ENCODE data around the gene MEIOB. TPM values are rescaled to one million over a fixed set of nuclear protein-coding genes. Genes with fewer than 3 reads are reported as not detected.

The MEIOB gene
- total and polyA plus RNA-seq, 4 donors, result 0.21 to 0.28 TPM; not detected in 2

- H3K9ac ChIP-seq (ENCODE audit: insufficient read depth in 1 of 2, low read length in 2 of 2), result no peak overlapping the region
- no peaks in the 10 kb centered on the region for H3K27me3 ChIP-seq (ENCODE audit: control insufficient read depth in 3 of 3, insufficient read depth in 3 of 3, low read length in 2 of 3)
- DNase-seq (no peak), ATAC-seq (ENCODE audit: insufficient read depth, low FRiP score) (no peak)
- 76 to 83% methylated on average over 9 of the region's 9 CpGs for WGBS, 2 donors
- TF ChIP-seq, protein P1, sequence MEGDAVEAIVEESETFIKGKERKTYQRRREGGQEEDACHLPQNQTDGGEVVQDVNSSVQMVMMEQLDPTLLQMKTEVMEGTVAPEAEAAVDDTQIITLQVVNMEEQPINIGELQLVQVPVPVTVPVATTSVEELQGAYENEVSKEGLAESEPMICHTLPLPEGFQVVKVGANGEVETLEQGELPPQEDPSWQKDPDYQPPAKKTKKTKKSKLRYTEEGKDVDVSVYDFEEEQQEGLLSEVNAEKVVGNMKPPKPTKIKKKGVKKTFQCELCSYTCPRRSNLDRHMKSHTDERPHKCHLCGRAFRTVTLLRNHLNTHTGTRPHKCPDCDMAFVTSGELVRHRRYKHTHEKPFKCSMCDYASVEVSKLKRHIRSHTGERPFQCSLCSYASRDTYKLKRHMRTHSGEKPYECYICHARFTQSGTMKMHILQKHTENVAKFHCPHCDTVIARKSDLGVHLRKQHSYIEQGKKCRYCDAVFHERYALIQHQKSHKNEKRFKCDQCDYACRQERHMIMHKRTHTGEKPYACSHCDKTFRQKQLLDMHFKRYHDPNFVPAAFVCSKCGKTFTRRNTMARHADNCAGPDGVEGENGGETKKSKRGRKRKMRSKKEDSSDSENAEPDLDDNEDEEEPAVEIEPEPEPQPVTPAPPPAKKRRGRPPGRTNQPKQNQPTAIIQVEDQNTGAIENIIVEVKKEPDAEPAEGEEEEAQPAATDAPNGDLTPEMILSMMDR (IDR thresholded peaks at IDR 0.05; ENCODE audit: control extremely low read depth, extremely low read depth), result no peak
- peaks cover 0 to 4% (median 0%) of the 10 kb centered on the region in 4 donors for H3K36me3 ChIP-seq (ENCODE audit: control insufficient read depth in 4 of 4, insufficient read depth in 4 of 4, low read length in 4 of 4)
- no peak overlapping the region for H3K27ac ChIP-seq (ENCODE audit: low read depth in 1 of 2, low read length in 1 of 2)
- H3K4me3 ChIP-seq, result no peak overlapping the region
- no peaks in the 10 kb centered on the region for H3K9me3 ChIP-seq (ENCODE audit: control insufficient read depth in 4 of 4, insufficient read depth in 3 of 4, low read length in 3 of 4)
- H3K4me1 ChIP-seq (ENCODE audit: control insufficient read depth in 5 of 5, insufficient read depth in 5 of 5, low read length in 5 of 5), result no peaks in the 10 kb centered on the region
These were observed 32.4 kb downstream of the MEIOB start for GRCh38 chr16:1839554-1839953.

GRCh38 chr16:1834096-1834495 is 37.9 kb downstream of the MEIOB start:
- TF ChIP-seq, protein P1 (IDR thresholded peaks at IDR 0.05; ENCODE audit: control extremely low read depth, extremely low read depth), result no peak
- Histone ChIP-seq H3K27me3 (ENCODE audit: control insufficient read depth in 3 of 3, insufficient read depth in 3 of 3, low read length in 2 of 3) (no peaks in the 10 kb centered on the region), H3K4me1 (ENCODE audit: control insufficient read depth in 5 of 5, insufficient read depth in 5 of 5, low read length in 5 of 5) (peaks cover 0 to 2% (median 1%) of the 10 kb centered on the region in 5 donors), H3K4me3 (no peak overlapping the region), H3K36me3 (ENCODE audit: control insufficient read depth in 4 of 4, insufficient read depth in 4 of 4, low read length in 4 of 4) (peaks cover 0 to 6% (median 3%) of the 10 kb centered on the region in 4 donors), H3K9ac (ENCODE audit: insufficient read depth in 1 of 2, low read length in 2 of 2) (no peak overlapping the region), H3K9me3 (ENCODE audit: control insufficient read depth in 4 of 4, insufficient read depth in 3 of 4, low read length in 3 of 4) (no peaks in the 10 kb centered on the region), H3K27ac (ENCODE audit: low read depth in 1 of 2, low read length in 1 of 2) (no peak overlapping the region)
- DNase-seq (no peak), ATAC-seq (ENCODE audit: insufficient read depth, low FRiP score) (no peak)
- 84% methylated on average over 5 of the region's 5 CpGs for WGBS, 2 donors

DNA sequence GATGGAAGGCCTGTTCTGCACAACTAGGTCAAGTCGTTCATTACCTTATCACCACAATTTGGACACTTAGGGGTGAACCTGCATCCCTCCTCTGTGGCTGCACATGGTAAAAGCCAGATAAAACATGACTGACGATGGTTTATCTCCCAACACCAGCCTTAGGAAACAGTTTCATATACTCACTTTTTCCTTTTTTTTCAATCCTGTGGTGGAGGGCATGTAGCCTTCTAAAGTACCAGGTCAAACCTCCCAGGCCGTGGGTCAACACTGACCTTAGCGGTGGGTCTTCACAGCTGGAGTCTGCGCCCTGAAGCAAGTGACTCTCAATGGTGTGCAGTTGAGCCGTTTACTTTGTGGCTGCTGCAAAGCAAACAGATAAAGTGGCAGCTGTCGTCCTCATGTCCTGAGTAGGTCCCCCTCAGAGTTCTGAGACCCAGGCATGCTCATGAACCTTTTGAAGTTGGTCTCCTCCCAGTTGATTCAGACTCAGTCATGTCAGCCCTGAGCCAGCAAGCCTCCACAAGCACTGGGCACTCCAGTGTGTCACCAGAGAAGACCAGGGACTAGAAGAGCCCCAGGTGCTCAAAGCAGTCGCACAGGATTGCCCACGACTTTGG is 39.0 kb downstream of the MEIOB start:
- Histone ChIP-seq H3K27ac (ENCODE audit: low read depth in 1 of 2, low read length in 1 of 2) (no peak overlapping the region), H3K36me3 (ENCODE audit: control insufficient read depth in 4 of 4, insufficient read depth in 4 of 4, low read length in 4 of 4) (peaks cover 0 to 7% (median 4%) of the 10 kb centered on the region in 4 donors), H3K9ac (ENCODE audit: insufficient read depth in 1 of 2, low read length in 2 of 2) (no peak overlapping the region), H3K4me1 (ENCODE audit: control insufficient read depth in 5 of 5, insufficient read depth in 5 of 5, low read length in 5 of 5) (peaks cover 3 to 10% (median 6%) of the 10 kb centered on the region in 5 donors), H3K27me3 (ENCODE audit: control insufficient read depth in 3 of 3, insufficient read depth in 3 of 3, low read length in 2 of 3) (no peaks in the 10 kb centered on the region), H3K4me3 (no peak overlapping the region), H3K9me3 (ENCODE audit: control insufficient read depth in 4 of 4, insufficient read depth in 3 of 4, low read length in 3 of 4) (no peaks in the 10 kb centered on the region)
- 76 to 86% methylated on average over 9 of the region's 9 CpGs for WGBS, 2 donors
- DNase-seq (no peak), ATAC-seq (ENCODE audit: insufficient read depth, low FRiP score) (no peak)
- TF ChIP-seq, protein P1 (IDR thresholded peaks at IDR 0.05; ENCODE audit: control extremely low read depth, extremely low read depth), result no peak

Measured in lung (tissue), 12 donors.